GM12892 (cell line): ENCODE data around the gene TAOK3.

Experiments
- POLR2A ChIP-seq: IDR thresholded peaks from 2 replicates; pipeline ENCODE4 v1.6.1; 2011; ENCODE audit warnings: low read depth, low read length, control low read depth
- POLR2AphosphoS5 ChIP-seq: IDR thresholded peaks from 2 replicates; pipeline ENCODE4 v1.6.1; 2011; ENCODE audit warnings: low read depth, low read length, control low read depth
- TAF1 ChIP-seq: IDR thresholded peaks from 2 replicates; pipeline ENCODE4 v1.6.1; 2011; ENCODE audit warnings: low read depth, mild to moderate bottlenecking, control low read depth, low read length, borderline replicate concordance

- TF ChIP-seq POLR2AphosphoS5 = no peak
- TF ChIP-seq POLR2A = no peak
- no peak for TF ChIP-seq TAF1
Observed at GRCh38 chr12:118189741-118190191, 182.9 kb downstream of the TAOK3 start.
